NCI-H1930 (cell line): Measurements from ENCODE around the gene PROKR1.
"Not testable (repeated sequence)": the region's sequence is repeated elsewhere in the genome, so short reads cannot be mapped to it uniquely, and the experiment has no call there.

Experiments used
- DNase-seq, 2 experiments: peaks; one replicate each; lab custom pipeline; 2025; lab: John Stamatoyannopoulos, UW

Gene PROKR1

DNA sequence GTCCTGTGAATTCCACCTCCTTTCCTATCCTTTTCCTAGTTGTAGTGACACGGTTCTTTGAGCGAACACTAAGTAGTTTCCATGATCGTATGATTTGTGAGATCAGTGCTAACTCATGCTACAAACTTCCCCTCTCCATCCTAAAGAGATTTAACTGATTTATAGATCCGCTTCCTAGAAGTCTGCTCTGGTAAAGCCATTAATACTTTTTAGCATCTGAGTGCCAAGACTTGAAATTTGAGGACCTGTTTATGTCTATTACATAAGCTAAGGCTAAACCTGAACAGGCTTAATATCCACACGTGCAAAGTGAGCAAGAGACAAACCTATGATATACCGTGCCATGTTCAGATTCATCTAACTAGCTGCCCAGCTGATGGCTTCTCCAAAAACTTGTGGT is 14.9 kb downstream of the PROKR1 start:
- DNase-seq = no peak

DNA sequence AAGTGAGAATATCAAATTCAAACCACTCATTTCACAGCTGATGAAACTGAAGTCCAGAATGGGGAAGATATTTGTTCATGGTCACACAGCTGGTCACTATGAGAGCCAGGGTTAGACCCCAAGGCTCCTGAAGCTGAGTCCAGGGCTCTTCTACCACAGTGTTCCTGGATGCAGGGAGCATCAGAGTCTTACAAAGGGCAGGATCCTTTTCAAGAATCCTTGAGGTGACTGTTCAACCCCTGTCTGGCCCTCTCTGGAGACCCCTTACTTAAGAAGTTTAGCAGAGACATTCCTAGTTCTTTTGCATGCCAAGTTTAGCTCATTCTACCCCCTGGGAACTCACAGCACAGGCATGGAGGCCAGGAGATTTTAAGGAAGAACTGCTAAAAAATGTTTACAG is 15.7 kb downstream of the PROKR1 start:
- no peak for DNase-seq

GRCh38 chr2:68660658-68661057 is 17.3 kb downstream of the PROKR1 start:
- DNase-seq = no peak

DNA sequence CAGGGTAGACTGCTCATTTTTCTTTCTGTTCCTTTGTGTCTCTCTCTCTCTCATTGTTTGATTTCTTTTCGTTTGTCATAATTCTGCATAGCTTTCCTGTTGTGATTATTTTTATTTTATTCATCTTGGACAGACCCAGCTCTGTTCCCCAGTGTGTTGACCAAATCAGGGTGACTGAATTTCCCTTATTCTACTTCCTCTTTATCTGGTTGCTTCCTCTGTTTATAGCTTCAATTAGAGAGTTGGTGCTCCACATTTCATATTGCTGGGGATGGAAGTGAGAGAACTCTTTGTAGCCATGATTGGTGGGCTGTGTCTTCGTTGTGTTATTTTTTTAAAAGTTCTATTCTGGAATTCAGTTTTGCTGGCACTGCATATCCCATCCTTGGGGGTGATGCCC is 19.1 kb downstream of the PROKR1 start:
- no peak for DNase-seq

DNA sequence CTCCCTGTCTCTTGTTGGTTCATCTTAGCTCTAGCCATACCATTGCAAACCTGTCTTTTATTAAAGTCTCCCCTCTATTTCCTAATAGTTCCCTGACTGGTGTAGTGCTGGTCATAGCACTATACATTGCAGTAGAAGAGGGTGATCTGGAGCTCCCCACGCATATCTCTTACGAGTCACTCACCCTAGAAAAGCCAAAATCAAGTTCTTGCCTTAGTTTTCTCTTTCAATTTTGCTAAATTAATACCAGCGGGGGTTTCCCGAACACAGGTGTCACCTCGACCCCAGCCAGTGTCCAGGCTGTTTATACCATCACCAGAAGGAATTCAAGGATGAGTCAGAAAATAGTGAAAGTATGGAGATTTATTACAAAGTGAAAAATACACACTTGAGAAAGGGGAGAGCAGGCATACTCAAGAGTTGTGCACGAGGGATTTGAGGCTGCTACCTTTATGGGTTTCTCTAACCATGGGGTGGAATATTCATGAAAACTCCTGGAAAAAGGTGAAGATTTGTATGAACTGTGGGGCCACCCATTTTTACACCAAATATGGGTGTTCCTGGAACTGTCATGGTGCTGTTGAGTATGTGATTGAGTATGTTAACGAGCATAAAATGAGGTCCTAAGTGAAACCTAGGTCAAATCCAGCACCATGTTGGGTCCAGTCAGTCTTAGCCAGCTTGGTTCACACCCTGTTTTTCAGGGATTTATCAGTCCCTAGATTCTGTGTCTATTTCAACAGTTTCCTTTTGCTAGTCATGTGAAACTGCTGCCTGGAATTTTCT is 20.2 kb downstream of the PROKR1 start:
- DNase-seq = no peak

- DNase-seq = no peak
Observed at GRCh38 chr2:68667371-68667770, 24.0 kb downstream of the PROKR1 start.

GRCh38 chr2:68669651-68670050 is 26.3 kb downstream of the PROKR1 start:
- DNase-seq = no peak

GRCh38 chr2:68671961-68672360 is 28.6 kb downstream of the PROKR1 start:
- DNase-seq = no peak

- DNase-seq = no peak
Observed at GRCh38 chr2:68673631-68674030, 30.3 kb downstream of the PROKR1 start.

- no peak for DNase-seq
Observed at GRCh38 chr2:68675470-68675869, 32.1 kb downstream of the PROKR1 start.

DNA sequence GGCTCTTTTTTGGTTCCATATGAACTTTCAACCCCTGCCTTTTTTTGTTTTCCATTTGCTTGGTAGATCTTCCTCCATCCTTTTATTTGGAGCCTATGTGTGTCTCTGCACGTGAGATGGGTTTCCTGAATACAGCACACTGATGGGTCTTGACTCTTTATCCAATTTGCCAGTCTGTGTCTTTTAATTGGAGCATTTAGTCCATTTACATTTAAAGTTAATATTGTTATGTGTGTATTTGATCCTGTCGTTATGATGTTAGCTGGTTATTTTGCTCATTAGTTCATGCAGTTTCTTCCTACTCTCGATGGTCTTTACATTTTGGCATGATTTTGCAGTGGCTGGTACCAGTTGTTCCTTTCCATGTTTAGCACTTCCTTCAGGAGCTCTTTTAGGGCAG is 34.5 kb downstream of the PROKR1 start:
- not testable (repeated sequence) for DNase-seq

- DNase-seq = not testable (repeated sequence)
Observed at GRCh38 chr2:68679166-68679916, 36.0 kb downstream of the PROKR1 start.

GRCh38 chr2:68679917-68680267 is 36.5 kb downstream of the PROKR1 start:
- not testable (repeated sequence) for DNase-seq

DNA sequence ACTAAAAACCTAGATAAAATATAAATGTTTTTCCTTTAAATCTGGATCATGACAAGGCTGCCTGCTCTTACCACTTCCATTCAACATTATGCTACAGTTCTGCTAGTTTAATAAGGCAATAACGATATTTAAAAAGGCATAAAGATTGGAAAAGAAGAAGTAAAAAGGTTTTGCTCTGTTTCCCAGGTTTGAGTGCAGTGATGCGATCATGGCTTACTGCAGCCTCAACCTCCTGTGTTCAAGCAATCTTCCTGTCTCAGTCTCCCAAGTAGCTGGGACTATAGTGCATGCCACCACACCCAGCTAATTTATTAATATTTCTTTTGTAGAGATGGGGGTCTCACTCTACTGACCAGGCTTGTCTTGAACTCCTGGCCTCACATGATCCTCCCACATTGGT is 40.8 kb downstream of the PROKR1 start:
- DNase-seq = no peak

- DNase-seq = no peak
Observed at GRCh38 chr2:68686178-68686577, 42.8 kb downstream of the PROKR1 start.

DNA sequence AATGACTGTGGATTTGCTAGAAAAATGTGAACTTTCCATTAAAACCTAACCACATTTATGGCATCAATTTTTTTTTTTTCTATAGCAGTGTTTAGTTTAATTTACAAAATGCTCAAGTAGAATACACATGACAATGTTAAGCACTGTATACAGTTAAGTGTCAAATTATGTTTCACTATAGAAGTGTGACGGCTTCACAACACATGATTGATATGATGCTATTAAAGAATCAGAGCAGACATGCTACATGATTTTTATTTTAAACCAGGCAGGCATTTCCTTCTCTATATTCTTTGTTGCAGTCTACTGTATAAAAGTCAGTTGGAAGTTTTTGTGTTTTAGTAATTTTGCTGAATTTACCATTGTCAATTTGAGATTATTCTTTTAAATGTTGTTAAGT is 43.6 kb downstream of the PROKR1 start:
- no peak for DNase-seq

- DNase-seq = no peak
Observed at GRCh38 chr2:68689553-68690537, 46.5 kb downstream of the PROKR1 start.

DNA sequence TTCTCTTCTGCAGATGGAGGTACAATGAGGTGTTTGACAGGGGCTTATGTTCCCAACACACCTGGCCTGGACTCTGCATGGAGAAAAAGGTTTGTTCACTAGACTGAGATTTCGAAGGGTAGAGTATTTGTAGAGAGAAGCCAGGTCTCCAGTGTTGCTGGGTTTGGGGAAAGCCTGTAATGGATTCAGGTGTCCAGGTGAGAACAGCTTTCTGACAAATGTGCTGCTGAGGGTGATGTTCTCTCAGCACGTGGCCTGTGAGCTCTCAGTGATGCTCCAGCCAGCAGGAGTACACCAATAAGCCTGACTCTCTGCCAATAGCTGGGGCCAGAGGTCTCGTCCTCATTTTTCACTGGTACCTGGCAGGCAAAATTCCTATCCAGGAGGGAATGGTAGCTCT is 47.5 kb downstream of the PROKR1 start:
- no peak for DNase-seq

GRCh38 chr2:68692511-68692910 is 49.1 kb downstream of the PROKR1 start:
- no peak for DNase-seq

DNA sequence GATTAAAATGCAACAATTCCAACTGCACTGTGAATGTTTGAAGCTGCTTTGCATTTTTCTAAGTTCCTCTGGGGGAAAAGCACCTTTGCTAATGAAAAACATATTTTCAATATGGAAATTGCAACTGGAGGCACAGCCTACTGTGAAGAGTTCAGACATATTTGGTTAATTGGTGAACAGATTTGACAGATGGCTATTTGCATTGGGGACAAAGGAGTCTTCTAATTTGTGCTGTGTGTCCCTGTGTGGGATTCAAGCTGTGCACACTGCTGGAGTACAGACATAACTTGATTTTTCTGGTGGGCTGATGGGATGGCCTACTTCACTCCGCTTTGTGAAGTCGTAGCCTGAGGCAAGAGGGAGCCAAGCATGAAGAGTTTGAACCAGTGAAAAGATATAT is 50.6 kb downstream of the PROKR1 start:
- no peak for DNase-seq

DNA sequence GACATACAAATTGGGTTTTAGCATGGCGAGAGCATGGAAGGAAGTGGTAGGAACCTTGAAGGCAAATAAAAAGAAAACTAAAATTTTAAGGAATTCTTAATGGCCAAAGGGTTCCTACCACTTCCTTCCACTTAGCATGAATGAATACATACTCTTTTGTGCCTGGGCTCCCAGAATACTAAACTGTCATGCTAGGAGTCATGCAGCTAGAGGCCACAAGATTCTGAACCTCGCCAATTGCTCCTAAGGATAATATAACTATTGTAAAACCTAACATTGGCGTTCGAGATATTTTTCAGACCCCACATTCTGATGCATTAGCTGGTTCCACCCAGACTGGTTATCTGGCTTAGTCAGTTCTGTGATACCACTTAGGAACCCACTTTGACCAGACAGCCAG is 52.6 kb downstream of the PROKR1 start:
- no peak for DNase-seq

DNA sequence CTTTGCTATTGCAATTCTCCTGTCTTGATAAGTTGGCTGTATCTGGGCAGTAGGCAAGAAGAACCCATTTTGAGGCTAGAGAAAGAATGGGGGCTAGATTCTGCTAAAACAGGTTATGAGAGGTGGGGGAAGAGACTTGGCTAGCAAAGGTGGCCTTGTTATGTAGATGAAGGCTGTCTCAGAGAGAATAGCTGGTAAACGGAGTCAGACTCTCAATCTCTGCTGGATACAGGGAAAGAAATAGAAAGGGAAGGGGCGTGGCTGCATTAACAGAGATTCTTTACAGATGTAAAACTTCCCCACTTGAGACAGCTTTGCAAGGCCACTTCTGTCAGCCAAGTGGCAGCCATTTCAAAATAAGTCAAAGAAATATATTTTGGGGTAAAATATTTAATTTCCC is 53.2 kb downstream of the PROKR1 start:
- no peak for DNase-seq
